ENCODE data around the gene ODR4.

DNA sequence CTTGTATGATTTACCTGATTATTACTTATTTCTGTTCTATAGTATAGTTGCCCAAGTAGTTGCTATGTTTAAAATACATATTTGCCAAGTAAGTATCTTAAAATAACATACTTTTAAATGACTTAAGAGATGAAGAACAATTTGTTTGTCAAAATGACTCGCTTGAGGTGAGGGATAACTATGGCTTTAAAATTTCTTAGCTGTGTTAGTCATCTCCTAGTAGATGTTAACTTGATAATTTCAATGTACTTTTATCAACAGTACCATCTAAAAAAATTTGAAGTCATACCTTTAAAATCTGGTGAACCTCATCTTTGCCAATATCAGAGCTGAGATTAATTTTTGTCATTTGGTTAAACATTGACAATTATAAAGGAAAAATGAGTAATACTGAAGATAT is 37.7 kb downstream of the ODR4 start:
- TF ChIP-seq, protein P1, sequence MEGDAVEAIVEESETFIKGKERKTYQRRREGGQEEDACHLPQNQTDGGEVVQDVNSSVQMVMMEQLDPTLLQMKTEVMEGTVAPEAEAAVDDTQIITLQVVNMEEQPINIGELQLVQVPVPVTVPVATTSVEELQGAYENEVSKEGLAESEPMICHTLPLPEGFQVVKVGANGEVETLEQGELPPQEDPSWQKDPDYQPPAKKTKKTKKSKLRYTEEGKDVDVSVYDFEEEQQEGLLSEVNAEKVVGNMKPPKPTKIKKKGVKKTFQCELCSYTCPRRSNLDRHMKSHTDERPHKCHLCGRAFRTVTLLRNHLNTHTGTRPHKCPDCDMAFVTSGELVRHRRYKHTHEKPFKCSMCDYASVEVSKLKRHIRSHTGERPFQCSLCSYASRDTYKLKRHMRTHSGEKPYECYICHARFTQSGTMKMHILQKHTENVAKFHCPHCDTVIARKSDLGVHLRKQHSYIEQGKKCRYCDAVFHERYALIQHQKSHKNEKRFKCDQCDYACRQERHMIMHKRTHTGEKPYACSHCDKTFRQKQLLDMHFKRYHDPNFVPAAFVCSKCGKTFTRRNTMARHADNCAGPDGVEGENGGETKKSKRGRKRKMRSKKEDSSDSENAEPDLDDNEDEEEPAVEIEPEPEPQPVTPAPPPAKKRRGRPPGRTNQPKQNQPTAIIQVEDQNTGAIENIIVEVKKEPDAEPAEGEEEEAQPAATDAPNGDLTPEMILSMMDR (IDR thresholded peaks at IDR 0.05) = no peak
- no peak for TF ChIP-seq POLR2A (IDR thresholded peaks at IDR 0.05)

Measured in thyroid gland (tissue), 4 donors.